GM18867 (cell line): ENCODE data around the gene INSR.

Source experiments
- ATAC-seq: cut with Tn5 transposase; IDR thresholded peaks from one replicate; pipeline ENCODE4 v1.9.1; 2021; ENCODE audit warnings: mild to moderate bottlenecking, moderate library complexity; ENCODE audit not compliant: unreplicated experiment

Gene INSR

DNA sequence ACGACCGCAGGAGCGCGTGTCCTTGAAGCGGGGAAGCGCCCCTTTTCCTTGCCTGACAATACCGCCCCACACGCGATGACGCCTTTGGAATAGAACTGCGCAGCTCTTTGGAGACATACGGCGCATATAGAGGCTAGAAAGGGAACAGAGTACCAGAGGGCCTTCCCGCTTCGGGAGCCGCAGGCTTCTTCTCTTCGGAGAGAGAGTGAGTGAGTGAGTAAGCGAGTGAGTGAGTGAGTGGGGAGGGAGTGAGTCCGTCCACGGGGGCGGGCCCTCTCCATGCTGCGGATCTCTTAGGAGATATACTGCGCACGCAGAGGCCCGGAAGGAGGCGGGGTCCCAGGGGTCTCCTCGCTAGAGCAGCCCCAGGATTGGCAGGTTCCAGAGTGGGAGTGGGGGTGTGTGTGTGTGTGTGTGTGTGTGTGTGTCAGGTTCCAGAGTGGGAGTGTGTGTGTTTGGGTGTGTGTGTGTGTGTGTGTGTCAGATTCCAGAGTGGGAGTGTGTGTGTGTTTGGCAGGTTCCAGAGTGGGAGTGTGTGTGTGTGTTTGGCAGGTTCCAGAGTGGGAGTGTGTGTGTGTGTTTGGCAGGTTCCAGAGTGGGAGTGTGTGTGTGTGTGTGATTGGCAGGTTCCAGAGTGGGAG, 97.0 kb downstream of the INSR start:
- ATAC-seq, result peak; percentile 52

DNA sequence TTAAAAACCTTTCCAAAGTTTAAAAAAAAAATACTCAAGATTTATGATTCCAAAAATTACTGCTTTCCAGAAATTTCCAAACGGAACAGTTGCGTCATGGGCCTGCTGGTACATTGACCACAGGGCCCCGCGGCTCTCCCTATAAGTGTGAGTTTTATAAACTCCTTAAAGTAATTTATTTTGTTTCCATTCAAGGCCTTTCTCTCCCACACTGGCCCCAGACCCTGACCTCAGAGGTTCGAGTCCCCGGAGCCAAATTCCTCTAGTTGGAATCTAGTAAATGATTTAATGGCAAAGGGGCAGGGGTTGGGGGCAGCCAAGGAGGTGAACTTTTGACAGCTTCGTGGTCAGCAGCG, 97.5 kb downstream of the INSR start:
- no peak for ATAC-seq

DNA sequence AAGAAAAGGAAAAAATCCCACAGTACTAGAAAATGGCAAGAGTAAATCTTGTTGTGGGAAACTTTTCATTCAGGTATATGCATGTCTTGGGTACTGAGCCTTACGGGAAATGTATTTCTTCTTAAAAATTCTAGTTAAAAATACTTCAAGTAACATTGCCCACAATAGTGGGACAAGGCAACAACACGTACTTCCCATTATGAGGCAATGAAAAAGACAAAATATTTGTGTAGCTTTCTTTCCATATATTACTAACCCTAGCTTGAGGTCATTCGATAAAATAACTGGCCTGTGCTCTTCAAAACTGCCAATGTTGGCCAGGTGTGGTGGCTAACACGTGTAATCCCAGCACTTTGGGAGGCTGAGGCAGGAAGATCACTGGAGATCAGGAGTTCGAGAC, 99.2 kb downstream of the INSR start:
- ATAC-seq, result no peak

DNA sequence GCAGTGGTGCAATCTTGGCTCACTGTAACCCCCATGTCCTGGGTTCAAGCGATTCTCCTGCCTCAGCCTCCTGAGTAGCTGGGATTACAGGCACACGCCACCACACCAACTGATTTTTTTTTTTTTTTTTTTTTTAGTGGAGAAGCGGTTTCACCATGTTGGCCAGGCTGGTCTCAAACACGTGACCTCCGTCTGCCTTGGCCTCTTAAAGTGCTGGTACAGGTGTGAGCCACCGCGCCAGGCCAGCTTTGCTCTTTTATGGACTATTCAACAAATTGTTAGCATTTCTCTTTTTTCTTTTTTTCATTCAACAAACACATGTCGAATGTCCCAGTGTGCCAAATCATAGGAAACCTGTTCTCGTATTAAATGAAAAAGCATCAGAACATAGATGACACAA, 99.6 kb downstream of the INSR start:
- no peak for ATAC-seq

DNA sequence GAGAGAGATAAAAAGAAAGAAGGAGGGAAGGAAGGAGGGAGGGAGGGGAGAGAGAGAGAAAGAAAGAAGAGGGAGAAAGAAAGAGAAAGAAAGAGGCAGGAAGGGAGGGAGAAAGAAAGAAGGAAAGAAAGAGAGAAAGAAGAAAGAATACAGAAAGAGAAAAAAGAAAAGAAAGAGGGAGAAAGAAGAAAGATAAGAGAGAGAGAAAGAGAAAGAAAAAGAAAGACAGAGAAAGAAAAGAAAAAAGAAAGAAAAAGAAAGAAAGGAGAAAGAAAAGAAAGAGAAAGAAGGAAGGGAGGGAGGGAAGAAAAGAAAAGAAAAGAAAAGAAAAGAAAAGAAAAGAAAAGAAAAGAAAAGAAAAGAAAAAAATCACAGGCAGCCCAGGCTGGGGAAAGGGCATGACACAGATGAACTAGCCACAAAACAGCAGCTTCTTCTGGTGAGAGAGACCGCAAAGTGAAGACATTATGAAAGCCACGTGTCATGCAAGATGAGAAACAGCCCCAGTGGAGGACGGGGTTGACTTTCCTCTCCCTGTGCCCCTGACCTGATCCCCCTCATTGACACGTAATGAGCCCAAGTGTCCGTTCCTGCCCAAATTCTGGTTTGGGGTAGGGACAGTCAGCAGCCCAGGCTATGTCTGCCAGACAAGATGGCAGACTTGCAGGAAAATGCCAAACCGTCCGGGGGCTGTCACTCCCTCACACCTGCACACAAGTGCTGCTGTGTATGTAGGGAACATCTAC, 102.1 kb downstream of the INSR start:
- ATAC-seq, result peak; percentile 62

DNA sequence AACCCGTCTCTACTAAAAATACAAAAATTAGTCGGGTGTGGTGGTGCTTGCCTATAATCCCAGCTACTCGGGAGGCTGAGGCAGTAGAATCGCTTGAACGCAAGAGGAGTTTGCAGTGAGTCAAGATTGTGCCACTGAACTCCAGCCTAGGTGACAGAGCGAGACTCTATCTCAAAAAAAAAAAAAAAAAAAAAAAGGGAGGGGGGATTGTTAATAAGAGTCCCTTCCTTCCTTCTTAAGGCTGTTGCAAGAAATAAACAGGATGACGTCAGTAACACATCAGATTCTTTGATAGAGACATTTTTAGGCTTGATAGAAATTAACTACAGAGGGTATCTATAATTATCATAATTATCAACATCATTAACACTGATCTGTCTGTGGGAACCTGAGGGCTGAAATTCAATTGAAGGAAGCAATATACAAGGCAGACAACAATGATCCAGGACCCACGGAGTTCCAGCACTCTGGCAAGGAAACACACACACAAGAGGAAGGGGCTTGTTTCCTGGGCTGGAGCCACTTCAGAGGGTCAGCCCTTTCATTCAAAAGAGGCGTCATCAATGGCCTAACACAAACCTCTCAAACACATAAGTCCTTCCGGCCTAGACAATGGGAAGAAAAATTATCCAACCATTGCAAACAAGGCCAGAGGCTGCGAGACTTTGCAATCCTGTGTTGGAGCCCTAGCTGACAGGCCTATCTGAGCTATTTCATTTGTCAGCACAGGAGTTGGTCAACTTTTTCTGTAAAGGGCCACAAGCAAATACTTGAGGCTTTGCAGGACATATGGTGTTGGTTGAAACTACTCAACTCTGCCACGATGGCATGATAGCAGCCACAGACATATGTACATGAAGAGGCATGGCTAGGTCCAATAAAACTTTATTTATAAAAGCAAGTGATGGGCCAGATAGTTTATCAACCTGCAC, 105.2 kb downstream of the INSR start:
- ATAC-seq, result no peak

DNA sequence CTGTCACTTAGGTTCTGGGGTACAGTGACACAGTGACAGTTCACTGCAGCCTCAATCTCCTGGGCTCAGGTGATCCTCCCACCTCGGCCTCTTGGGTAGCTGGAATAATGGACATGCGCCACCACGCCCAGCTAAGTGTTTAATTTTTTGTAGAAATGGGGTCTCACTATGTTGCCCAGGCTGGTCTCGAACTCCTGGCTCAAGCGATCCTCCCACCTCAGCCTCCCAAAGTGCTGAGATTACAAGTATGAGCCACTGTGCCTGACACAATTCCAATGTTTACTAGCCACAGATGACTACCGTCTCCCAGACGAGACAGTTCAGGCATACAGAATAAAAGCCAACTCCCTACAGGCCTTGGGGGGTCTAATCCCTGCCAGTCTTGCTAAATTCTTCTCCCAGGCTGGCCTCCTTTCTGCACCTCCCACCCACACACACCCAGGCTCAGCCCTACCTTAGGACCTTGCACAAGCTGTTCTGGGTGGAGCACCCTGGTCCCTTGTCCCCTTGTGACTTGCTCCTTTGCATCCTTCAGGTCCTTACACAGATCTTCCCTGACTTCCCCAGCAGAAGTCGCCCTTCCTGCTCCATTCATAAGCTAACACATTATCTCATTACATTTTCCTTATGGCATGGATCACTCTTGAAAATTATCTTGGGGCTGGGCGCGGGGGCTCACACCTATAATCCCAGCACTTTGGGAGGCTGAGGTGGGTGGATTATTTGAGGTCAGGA, 106.4 kb downstream of the INSR start:
- no peak for ATAC-seq

DNA sequence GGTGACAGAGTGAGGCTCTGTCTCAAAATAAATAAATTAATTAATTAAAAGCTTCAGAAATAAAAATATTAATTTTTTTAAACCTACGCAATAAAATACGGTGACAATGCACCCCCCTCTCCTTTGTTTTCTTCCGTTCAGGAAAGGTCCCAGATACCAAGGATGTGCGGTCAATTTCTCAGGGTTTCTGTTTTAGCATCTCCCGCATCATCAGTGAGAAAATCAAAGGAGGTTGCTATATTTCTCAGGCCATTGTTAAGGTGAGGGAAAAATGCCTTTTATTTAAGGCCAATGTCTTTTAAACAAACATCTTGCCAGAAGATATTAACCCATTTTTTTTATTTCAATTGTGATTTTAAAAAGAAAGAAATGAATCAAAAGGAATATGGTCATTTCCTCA, 111.7 kb downstream of the INSR start:
- ATAC-seq, result no peak

DNA sequence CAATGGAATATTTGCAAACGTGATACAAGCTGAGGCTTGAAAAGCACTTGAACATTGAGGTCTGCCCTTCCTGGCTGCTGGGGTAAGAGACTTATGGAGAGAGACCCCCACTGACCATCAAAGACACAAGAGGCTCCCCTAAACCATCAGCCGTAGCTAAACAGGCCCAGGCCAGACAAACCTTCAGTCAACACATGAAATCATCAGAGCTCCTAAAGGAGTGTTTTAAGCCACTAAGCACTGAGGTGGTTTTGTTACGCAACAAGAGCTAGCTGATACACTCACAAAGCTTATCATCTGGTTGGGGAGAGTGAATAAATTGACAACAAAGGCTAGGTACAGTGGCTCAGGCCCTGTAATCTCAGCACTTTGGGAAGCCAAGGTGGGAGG, 114.3 kb downstream of the INSR start:
- no peak for ATAC-seq

DNA sequence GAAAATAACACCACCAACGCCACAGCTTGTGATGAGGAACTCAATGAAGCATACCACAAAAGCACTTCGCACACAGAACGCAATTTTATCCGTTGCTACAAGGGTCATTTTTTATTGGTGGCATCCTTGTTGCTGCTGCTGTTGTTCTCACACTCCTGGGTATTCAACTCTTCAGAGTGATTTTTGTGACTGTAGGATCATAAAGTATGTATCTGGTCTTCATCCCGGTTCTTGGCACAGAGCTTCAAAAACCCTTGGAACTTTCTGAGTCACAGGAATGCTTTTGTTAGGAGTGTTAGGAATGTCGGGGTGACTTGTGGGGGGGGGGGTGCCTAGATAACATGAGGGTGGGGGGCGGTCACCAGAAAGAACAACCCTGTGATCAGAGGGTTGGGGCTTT, 116.3 kb downstream of the INSR start:
- ATAC-seq, result no peak

DNA sequence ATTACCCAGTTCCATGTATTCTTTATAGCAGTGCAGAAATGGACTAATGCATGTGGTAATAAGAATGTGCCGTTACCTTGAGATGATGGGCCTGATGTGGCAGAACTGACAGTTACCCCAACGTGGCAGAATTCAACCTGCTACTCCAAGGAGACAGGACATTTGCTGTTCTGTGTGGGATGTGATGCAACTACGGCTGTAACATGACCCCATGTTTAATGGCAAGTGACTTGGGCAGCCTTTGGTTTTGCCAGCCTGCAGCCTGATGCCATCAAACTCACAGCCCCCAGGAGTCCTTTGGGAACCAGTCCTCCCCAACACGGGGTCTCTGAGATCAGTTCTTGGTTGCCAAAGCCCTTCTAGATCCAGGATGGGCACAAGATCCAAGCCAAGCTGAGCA, 117.4 kb downstream of the INSR start:
- no peak for ATAC-seq

DNA sequence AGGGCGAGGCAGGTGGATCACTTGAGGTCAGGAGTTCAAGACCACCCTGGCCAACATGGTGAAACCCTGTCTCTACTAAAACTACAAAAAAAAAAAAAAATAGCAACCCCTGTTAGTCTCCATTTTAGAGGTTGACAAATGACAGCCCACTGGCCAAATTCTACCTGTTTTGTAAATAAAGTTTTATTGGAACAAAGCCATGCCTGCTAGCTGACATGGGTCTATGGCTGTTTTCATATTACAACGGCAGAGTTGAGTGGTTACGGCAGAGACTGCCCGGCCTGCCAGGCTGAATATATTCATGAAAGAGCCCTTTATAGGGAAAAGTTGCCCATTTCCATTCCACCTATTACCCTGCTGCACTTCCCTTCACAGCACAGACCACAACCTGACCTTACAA, 121.4 kb downstream of the INSR start:
- ATAC-seq, result no peak

DNA sequence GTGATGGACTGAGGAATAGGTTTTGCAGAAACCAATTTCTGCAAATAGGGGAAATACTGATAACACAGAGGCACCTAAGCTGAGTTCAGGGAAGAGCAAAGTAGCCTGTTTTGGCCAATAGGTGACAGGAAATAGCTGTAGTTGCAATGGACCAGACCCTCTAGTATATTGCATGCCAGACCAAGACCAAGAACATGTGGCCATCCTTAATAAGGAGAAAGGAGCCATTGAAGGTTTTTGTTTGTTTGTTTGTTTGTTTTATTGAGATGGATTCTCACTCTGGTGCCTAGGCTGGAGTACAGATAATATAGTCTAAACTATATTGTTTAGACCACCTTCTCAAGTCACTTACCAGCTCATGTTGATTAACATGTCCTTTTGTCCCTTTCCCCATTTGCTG, 123.2 kb downstream of the INSR start:
- ATAC-seq, result no peak

DNA sequence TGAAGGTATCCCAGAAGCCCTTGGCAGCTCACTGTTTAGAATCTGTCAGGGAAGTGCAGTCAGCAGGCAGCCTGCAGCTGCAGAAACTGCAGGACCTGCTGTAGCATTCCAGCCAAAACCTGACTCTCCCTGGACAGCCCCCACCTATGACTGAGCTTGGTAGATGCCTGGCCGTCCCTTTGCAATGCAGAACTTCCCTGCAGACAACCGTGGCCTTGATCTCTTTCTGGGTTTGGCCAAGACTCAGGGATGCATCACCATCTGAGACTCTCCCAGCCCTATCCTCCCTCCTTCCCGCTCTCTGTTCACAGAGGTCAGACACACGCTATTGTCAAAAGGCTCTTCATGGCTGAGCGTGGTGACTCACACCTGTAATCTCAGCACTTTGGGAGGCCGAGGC, 125.3 kb downstream of the INSR start:
- ATAC-seq, result no peak

DNA sequence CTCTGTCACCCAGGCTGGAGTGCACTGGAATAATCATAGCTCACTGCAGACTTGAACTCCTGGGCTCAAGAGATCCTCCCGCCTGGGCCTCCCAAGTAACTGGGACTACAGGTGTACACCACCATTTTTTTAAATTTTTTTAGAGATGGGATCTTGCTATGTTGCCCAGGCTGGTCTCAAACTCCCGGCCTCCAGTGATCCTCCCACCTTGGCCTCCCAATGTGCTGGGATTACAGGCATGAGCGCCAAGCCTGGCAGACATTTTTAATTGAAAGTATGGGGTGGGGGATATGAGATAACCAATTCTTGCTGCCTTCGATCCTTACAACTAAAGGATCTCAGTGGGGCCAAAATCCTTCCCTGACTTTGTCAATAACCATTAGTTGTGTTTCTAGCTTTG, 132.9 kb downstream of the INSR start:
- ATAC-seq, result no peak

DNA sequence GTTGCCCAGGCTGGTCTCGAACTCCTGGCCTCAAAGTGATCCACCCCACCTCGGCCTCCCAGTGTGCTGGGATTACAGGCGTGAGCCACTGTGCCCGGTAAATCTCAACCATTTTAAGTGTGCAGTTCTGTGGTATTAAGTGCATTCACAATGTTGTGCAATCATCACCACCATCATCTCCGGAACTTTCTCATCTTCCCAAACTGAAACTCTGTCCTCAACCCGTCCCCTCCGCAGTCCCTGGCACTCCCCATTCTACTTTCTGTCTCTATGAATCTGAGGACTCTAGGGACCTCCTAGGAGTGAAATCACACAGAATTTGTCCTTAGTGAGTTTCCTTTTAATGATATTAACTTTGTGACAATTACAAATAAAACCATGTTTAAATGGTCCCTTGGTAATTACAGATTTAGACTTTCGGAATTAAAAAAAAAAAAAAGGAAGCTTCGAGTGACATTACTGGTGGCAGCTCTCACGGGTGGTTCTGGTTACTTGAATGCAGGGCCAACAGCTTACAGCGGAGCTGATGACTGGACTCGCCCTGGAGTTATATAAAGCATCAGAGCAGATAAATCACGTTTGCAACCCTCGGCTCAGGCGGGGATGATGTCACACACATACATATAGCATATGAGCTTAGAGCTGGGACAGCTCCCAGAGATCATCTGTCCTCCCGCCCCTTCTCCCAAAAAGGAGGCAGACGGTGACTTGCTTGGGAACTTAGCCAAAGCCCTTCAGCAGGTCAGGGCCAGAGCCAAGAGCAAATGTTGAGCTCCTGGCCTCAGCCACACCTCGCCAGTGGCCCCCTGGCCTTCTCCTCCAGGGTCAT, 134.9 kb downstream of the INSR start:
- ATAC-seq, result no peak

DNA sequence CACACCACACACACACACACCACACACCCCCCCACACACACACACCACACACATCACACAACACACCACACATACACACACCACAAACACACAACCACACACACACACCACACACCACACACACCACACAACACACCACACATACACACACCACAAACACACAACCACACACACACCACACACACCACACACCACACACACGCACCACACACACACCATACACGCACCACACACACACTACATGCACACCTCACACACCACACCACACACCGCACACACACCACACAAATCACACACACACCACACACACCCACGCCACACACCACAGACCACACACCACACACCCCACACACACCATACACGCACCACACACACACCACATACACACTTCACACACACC, 141.2 kb downstream of the INSR start:
- no peak for ATAC-seq

DNA sequence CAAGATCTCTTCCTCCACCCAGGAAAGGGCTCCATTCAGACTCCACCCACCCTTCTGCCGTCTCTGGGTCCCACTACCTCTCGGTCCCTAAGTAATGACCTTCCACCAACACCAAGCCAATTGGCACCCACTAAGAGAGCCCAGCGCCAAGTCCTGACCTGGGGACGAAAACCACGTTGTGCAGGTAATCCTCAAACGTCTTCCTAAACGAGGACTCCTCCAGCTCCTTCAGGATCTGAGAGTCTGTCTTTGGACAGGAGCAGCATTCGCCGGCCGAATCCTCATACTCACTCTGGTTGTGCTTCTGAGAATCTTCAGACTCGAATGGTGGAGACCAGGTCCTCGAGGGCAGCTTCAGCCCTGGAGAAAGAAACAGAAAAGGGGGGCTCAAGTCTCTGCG, 141.6 kb downstream of the INSR start:
- no peak for ATAC-seq

DNA sequence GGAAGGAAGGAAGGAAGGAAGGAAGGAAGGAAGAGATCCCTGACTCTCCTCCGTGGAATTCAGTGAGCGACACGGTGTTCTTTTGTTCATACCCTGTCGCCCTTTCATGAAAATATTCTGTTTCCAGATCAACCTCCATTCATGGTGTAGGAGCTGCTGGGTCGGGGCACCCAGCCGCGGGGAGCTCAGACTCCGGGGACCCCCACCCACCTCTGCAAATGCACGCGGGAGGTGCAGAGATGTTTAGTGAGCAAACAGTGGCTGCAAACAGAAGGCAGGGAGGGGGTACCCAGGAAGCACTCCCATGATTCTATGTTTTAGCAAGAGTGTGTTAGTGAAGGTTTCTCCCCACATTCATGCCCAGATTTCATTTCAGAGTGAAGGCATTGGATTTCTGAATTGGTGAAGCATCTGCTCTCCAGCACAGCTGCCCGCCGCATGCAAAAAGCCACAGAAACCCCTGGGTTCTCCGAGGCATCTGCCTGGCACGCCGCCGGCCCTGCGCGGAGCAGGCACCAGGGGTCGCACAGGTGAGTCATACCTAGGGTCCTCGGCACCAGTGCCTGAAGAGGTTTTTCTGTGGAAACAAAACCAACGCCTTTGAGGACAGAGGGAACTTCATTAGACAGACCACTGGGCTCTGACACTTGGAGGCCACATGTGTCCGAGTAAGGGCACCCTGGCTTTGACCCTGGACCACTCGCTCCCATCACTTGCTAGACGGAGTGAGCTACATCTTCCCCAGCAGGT, 144.1 kb downstream of the INSR start:
- no peak for ATAC-seq
